Skeletal muscle cell (primary cell): ENCODE measurements around the gene QKI.

Experiments
- DNase-seq: peaks from one replicate; pipeline ENCODE4 v3.0.0-alpha.2; 2010; ENCODE audit warnings: low read depth
- H3K4me3 ChIP-seq: 2 replicates; pipeline ENCODE4 v1.5.1; 2011; ENCODE audit warnings: low read depth, mild to moderate bottlenecking, control low read depth, low read length, moderate library complexity

Gene QKI

DNA sequence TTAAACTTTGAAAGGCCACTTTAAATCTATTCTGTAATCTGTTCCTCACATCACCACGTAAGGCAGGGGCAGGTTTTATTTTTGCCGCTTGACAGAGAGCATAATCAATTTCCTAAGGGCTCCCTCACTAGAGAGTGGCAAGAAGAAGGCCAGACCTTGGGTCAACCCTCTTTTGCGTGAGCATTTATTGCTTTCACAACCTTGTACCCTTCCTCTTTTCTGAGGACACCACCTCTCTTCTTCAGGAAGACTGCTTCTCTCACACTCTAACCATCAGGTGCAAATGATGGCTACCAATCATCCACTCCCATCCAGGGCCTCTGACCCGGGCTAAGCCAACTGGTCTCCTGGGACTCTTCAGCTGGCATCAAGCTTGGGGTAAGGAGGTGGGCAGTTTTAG lies 25.2 kb upstream of the QKI start:
- no peak for DNase-seq
- H3K4me3 ChIP-seq = no peak overlapping the region

DNA sequence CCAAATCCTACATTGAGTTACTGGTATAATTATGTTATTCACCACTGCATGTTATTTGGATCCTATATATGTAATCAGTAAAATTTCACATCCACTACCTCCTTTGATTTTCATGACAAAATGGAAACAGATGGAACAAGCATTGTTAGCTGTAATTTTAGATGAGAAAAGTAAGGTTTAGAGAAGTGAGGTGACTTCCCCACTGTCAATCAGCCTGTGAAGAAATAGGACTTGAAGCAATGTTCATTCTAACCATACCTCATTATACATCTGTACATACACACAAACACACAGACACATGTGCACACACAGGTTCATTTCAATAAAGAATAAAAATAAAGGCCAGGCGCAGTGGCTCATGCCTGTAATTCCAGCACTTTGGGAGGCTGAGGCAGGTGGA lies 23.7 kb upstream of the QKI start:
- no peak for DNase-seq
- no peak overlapping the region for H3K4me3 ChIP-seq

DNA sequence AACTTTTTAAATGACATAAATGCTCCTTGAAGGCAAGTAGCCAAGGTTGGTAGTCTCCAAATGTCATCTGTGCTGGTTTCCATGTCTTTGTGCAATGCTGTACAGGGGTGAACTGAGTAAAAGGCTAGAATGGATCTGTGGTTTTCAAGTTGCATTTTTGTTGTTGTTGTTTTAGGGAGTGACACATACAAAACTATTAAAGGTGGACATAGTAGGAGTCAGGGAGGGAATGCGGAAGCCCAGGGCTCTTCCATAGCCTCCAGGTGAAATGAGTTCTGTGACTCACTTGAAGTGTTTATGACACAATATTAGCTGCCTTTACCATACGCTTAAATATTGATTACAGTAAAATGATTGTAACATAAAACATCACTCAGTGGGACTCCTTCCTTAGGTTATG lies 22.5 kb upstream of the QKI start:
- no peak overlapping the region for H3K4me3 ChIP-seq
- no peak for DNase-seq

DNA sequence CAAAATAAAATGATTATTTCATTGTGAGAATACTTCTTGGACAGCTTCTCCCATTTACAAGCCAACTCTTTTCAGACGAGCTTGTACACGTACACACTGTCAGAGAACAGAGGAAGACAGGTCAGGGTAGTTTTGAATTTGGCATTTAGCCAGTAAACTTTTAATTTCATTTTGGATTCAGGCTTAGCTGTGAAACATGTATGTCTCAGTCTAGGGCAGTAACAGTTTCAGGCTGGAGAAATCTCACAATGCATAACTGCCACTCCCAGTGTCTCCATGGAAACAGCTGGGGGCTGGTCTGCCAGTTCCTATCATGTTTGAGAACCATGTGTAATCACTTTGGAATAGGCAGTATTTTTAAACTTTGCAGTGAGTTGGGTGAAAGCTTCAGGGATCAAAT lies 22.0 kb upstream of the QKI start:
- peak; percentile 41 for DNase-seq
- no peak overlapping the region for H3K4me3 ChIP-seq

DNA sequence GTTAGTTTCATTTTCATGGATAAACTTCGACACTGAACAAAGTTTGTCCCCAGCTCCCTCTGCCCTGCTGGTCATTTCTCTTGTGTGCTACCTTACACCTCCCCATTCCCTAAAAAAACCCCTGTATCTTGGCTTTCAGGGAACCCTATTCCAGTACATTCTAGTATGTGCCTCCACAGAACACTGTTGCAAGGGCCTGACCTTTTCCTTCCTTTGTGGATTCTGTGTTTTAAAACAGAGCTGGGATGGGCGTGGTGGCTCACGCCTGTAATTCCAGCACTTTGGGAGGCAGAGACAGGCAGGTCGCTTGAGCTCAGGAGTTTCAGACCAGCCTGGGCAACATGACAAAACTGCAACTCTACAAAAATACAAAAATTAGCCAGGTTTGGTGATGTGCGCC lies 20.6 kb upstream of the QKI start:
- H3K4me3 ChIP-seq = no peak overlapping the region
- DNase-seq = no peak

DNA sequence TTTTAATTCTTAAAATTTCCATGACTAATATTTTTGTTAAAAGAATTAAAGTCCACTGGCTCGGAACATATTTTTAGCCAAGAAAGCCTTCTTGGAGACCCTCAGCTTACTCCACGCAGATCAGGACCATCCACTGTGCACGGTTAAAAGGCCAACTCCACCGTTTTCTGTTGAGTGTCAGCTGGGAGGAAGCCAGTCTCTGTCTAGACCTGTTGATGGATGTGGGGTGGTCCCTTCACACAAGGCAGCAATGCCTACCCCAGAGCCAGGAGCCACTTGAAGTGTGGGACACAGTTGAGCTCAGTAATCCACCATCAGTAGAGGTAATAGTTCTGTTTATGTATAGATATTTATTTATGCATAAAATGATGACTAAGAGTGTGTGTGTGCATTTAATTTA lies 19.9 kb upstream of the QKI start:
- no peak overlapping the region for H3K4me3 ChIP-seq
- no peak for DNase-seq

GRCh38 chr6:163395122-163395830 lies 19.2 kb upstream of the QKI start:
- DNase-seq = no peak
- no peak overlapping the region for H3K4me3 ChIP-seq

DNA sequence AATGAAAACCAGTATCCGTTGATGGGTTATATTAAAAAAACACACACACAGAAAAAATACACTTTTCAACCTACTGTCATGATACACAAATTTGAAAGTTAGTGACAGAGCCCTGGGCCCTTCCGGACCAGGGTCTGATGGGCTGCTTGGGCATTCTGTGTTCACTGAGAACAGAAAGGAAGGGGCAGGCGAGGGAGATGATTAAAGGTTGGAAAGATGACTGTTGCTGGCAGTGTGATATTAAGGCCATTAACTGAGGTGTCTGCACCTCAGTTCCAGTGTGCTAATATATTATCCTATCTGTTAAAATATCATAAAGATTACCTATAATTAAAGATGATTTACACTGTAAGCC lies 18.7 kb upstream of the QKI start:
- no peak for DNase-seq
- H3K4me3 ChIP-seq = no peak overlapping the region

GRCh38 chr6:163397326-163397725 lies 17.2 kb upstream of the QKI start:
- no peak overlapping the region for H3K4me3 ChIP-seq
- no peak for DNase-seq

DNA sequence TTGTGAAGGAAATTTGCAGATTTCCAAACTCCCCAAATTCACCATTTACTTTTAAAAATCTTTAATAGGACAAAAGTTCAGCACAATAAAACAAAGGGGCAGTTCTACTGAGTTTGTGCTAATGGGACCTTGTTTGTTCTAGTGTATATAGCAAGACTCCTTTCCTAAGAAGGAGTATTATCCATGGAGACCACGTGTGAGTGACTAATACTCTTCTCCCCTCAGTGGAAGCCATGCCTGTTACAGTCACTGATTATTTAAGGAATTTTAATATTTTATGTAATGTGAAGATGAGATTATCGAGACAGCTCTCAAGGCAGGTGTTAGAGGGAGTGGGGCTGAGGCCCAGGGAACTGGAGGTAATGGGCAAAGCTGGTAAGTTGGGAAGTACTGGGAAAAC lies 16.4 kb upstream of the QKI start:
- DNase-seq = no peak
- H3K4me3 ChIP-seq = no peak overlapping the region

DNA sequence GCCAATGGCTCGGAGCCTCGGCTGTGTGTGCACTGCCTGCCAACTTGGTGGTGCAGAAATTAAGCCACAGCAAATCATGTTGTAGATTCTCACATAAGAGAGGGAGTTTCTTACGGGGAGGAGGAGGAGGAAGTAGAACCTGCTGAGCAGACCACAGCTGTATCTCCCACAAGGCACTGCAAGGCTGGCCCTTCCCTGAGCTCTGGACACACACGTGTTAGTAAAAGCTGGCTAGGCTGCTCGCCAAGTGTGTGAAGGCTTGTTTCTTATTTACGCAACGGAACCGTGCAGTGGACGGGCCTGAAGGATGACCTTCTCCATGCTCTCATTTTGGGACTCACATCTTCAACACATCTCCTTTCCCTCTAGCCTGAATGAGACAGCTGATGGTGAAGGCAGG lies 15.7 kb upstream of the QKI start:
- DNase-seq = no peak
- no peak overlapping the region for H3K4me3 ChIP-seq

- no peak overlapping the region for H3K4me3 ChIP-seq
- DNase-seq = no peak
Observed at GRCh38 chr6:163400509-163400908, 14.0 kb upstream of the QKI start.

- DNase-seq = no peak
- no peak overlapping the region for H3K4me3 ChIP-seq
Observed at GRCh38 chr6:163401039-163401885, 13.3 kb upstream of the QKI start.

GRCh38 chr6:163402616-163403015 lies 11.9 kb upstream of the QKI start:
- no peak overlapping the region for H3K4me3 ChIP-seq
- no peak for DNase-seq

GRCh38 chr6:163404825-163405265 lies 9.7 kb upstream of the QKI start:
- no peak for DNase-seq
- H3K4me3 ChIP-seq = no peak overlapping the region

GRCh38 chr6:163405412-163406309 lies 8.9 kb upstream of the QKI start:
- DNase-seq = no peak
- H3K4me3 ChIP-seq = peak overlapping the region; percentile 26

GRCh38 chr6:163406366-163406765 lies 8.2 kb upstream of the QKI start:
- DNase-seq = no peak
- peak overlapping the region; percentile 26 for H3K4me3 ChIP-seq

GRCh38 chr6:163406830-163407229 lies 7.7 kb upstream of the QKI start:
- no peak for DNase-seq

GRCh38 chr6:163408352-163408991 lies 6.0 kb upstream of the QKI start:
- no peak for DNase-seq
- H3K4me3 ChIP-seq = no peak overlapping the region

More at GRCh38 chr6:163406830-163407229, 7.7 kb upstream of the QKI start:
- H3K4me3 ChIP-seq = no peak overlapping the region

GRCh38 chr6:163409712-163410111 lies 4.8 kb upstream of the QKI start:
- H3K4me3 ChIP-seq = no peak overlapping the region
- DNase-seq = no peak
